ENCODE data around the gene UTF1. TPM values are rescaled to one million over a fixed set of nuclear protein-coding genes. Genes with fewer than 3 reads are reported as not detected.

The UTF1 gene
- total RNA-seq, 3 donors from 2014 or later, result not detected

DNA sequence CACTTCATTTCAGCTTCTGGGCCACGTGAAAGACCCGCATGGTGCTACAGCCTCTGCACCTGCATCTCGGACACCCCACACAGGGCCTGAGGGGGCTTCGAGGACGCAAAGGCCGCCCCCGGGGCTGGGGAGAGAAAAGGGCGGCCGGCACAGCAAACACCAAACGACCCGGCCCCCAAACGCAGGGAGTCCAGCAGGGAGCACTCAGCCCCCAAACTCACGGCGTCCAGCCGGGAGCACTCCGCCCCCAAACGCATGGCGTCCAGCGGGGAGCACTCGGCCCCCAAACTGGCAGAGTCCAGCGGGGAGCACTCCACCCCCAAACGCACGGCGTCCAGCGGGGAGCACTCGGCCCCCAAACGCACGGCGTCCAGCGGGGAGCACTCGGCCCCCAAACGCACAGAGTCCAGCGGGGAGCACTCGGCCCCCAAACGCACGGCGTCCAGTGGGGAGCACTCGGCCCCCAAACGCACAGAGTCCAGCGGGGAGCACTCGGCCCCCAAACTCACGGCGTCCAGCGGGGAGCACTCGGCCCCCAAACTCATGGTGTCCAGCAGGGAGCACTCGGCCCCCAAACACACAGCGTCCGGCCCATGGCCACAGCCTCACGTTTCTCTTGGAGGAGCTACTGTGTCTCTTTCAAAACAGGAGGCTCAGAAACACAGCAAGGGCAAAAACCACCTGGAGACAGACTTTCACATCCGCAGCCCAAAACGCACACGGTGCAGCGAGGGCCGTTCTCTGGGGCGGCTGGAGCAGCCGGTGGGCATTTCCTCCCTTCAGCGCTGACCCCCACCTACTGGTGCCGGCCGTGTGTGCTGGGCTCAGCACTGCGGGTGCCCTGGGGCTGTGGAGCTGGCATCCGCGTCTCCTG lies 27.0 kb upstream of the UTF1 start:
- no peak for DNase-seq (ENCODE audit: low spot score in 2 of 2)
- no peaks in the 10 kb centered on the region for H3K36me3 ChIP-seq
- H3K27ac ChIP-seq, result no peak overlapping the region
- H3K4me1 ChIP-seq, result no peaks in the 10 kb centered on the region
- H3K27me3 ChIP-seq, result peaks cover 0 to 14% of the 10 kb centered on the region in 2 donors
- H3K9me3 ChIP-seq, result peaks cover 0 to 3% of the 10 kb centered on the region in 2 donors
- TF ChIP-seq, protein P1, sequence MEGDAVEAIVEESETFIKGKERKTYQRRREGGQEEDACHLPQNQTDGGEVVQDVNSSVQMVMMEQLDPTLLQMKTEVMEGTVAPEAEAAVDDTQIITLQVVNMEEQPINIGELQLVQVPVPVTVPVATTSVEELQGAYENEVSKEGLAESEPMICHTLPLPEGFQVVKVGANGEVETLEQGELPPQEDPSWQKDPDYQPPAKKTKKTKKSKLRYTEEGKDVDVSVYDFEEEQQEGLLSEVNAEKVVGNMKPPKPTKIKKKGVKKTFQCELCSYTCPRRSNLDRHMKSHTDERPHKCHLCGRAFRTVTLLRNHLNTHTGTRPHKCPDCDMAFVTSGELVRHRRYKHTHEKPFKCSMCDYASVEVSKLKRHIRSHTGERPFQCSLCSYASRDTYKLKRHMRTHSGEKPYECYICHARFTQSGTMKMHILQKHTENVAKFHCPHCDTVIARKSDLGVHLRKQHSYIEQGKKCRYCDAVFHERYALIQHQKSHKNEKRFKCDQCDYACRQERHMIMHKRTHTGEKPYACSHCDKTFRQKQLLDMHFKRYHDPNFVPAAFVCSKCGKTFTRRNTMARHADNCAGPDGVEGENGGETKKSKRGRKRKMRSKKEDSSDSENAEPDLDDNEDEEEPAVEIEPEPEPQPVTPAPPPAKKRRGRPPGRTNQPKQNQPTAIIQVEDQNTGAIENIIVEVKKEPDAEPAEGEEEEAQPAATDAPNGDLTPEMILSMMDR (IDR thresholded peaks at IDR 0.05), result no peak
- TF ChIP-seq POLR2AphosphoS5 (IDR thresholded peaks at IDR 0.05) (no peak), POLR2A (IDR thresholded peaks at IDR 0.05) (no peak)
- H3K4me3 ChIP-seq, result no peak overlapping the region
- intact Hi-C loops (cut with DNase I; ENCODE audit: low total_unique reads), result no loop called here

DNA sequence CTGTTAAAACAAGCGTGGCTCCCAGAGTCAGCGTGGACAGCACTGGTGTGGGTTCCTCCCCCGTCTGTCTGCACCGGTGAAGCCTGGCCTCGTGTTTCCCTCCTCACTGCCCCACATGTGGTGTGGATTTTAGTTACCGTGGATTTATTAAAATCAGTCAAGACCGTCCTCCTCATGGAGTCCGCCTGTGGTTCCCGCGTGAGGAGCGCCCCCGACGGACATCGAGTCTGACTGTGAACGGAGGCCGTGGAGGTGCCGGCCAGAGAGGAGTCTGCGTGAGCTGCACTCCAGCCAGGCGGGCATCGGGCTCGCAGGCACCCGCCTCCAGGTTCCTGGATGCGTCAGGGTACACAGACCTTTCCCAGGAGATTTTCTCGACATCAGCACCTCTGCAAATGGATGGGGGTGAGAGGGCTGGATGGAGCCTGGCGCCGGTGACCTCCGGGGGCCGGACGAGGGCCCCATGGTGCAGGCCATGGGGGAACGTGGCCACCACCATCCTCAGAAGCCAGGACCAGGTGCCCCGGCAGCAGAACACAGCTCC lies 26.3 kb upstream of the UTF1 start:
- DNase-seq (ENCODE audit: low spot score in 2 of 2), result no peak
- intact Hi-C loops (cut with DNase I; ENCODE audit: low total_unique reads), result no loop called here
- Histone ChIP-seq H3K4me1 (no peaks in the 10 kb centered on the region), H3K27ac (no peak overlapping the region), H3K27me3 (peaks cover 0 to 14% of the 10 kb centered on the region in 2 donors), H3K4me3 (no peak overlapping the region), H3K36me3 (no peaks in the 10 kb centered on the region), H3K9me3 (peaks cover 0 to 4% of the 10 kb centered on the region in 2 donors)
- TF ChIP-seq POLR2AphosphoS5 (IDR thresholded peaks at IDR 0.05) (no peak), POLR2A (IDR thresholded peaks at IDR 0.05) (no peak)
- TF ChIP-seq, protein P1 (IDR thresholded peaks at IDR 0.05), result no peak

DNA sequence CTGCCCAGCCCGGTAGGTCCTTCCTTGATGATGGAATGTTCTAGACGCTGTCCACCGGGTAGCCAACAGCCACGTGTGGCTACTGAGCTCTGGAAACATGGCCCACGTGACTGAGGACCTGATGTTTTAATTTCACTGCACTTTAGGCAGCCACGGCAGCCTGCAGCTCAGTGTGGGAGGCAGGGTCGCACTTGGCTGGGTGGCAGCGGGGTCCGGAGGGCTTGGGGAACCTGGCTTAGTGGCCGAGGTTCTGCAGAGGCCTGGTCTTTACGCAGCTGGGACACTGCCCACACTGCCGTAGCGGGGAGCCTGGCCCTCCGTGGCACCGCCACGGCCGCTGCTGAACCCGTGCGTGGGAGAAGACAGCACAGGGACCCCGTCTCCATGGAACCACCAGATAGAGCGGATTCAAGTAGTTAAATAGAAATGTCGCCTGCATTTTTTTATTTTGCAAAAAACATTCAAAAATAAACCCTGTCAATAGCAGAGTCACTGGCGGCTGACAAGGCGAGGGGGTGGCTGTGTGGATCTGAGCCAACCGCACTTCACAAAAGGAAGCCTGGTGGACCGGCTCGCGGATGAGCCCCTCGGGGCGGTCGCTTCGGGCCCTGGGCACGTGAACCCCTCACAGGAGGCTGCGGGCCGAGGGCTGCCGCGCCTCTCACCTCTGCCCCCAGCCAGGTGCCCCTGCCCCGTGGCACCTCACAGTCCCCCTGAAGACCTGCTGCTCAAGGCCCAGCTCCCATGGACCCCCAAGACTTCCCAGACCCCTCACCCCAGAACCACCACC lies 25.6 kb upstream of the UTF1 start:
- intact Hi-C loops (cut with DNase I; ENCODE audit: low total_unique reads), result no loop called here
- no peak overlapping the region for H3K27ac ChIP-seq
- no peaks in the 10 kb centered on the region for H3K4me1 ChIP-seq
- peaks cover 0 to 14% of the 10 kb centered on the region in 2 donors for H3K27me3 ChIP-seq
- peaks cover 0 to 4% of the 10 kb centered on the region in 2 donors for H3K9me3 ChIP-seq
- no peak overlapping the region for H3K4me3 ChIP-seq
- TF ChIP-seq POLR2A (IDR thresholded peaks at IDR 0.05) (no peak), POLR2AphosphoS5 (IDR thresholded peaks at IDR 0.05) (no peak)
- TF ChIP-seq, protein P1 (IDR thresholded peaks at IDR 0.05), result no peak
- no peak for DNase-seq (ENCODE audit: low spot score in 2 of 2)
- no peaks in the 10 kb centered on the region for H3K36me3 ChIP-seq

DNA sequence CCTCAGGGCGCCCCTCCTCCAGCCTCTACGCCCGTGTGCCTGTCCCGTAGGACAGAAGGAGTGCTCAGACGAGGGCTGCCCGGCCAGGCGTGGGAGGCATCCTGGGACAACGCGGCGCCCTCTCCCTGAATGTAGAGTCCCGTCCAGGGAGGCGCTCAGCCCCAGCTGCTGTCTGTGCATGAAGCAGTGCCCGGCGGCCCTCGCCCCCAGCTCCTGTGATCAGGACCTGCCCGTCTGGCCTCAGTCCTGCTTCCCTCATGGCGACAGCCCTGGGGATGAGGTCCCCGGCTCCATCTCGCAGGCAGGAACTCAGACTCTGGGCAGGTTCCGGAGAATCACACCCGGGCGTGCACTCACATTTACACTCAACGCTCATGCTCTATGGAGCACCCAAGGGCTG lies 24.9 kb upstream of the UTF1 start:
- no peak overlapping the region for H3K4me3 ChIP-seq
- no peak for DNase-seq (ENCODE audit: low spot score in 2 of 2)
- no peaks in the 10 kb centered on the region for H3K4me1 ChIP-seq
- peaks cover 0 to 4% of the 10 kb centered on the region in 2 donors for H3K9me3 ChIP-seq
- H3K36me3 ChIP-seq, result no peaks in the 10 kb centered on the region
- intact Hi-C loops (cut with DNase I; ENCODE audit: low total_unique reads), result no loop called here
- peaks cover 0 to 11% of the 10 kb centered on the region in 2 donors for H3K27me3 ChIP-seq
- H3K27ac ChIP-seq, result no peak overlapping the region
- TF ChIP-seq POLR2AphosphoS5 (IDR thresholded peaks at IDR 0.05), result no peak
- no peak for TF ChIP-seq POLR2A (IDR thresholded peaks at IDR 0.05)
- TF ChIP-seq, protein P1 (IDR thresholded peaks at IDR 0.05), result no peak
